GM12872 (cell line): ENCODE measurements around the gene OPCML.

Experiments
- CTCF ChIP-seq: IDR thresholded peaks from 3 replicates; pipeline ENCODE4 v1.5.1; 2011; ENCODE audit warnings: low read depth, mild to moderate bottlenecking, low read length, moderate library complexity; ENCODE audit not compliant: insufficient read depth

OPCML gene

DNA sequence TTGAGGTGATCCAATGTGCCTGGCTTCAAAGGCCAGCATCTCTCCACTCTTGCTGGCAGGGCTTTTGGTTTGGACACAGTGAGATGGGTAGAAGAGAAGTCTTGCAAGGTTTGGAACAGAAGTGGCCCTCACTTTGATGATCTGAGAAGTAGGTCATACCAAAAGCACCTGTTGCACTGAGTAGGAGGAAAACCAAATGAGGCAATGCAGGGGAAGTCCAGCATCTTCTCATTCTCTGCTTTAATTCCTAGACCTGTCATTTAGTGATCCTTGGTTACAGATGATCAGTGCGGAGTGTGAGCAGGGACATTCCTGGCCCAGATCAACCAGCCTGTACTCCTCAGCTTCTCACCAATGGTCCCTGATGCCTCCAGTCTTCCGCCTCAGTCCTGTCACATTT, 990.5 kb downstream of the OPCML start:
- TF ChIP-seq CTCF = no peak

GRCh38 chr11:132540581-132540980, 991.7 kb downstream of the OPCML start:
- TF ChIP-seq CTCF = no peak

DNA sequence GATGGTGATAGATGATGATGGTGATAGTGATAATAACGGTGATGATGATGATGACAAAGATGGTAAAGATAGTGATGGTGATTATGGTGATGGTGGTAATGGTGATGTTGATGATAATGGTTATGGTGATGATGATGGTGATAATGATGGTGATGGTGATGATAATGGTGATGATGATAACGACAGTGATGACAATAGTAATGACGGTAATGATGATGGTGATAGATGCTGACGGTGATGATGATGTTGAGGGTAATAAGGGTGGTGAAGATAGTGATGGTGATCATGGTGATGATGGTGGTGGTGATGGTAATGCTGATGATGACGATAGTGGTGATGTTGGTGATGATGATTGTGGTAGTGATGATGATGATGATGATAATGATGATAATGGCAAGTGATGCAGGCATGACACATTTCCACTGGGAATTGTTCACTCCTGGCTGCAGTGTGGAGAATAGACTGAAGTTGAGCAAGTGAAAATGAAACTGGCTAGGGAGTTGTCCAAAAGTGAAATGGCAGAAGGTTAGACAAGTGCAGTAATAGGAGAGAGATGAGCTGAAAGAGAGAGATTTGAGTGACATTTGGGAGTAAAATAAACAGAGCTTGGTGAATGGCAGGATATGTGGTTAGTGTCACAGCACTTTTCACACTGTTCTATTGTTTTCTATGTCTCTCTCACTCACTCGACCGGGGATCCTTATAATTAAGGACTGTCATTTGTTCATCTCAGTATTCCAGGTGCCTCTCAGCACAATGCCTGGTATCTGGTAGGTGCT, 992.5 kb downstream of the OPCML start:
- no peak for TF ChIP-seq CTCF

DNA sequence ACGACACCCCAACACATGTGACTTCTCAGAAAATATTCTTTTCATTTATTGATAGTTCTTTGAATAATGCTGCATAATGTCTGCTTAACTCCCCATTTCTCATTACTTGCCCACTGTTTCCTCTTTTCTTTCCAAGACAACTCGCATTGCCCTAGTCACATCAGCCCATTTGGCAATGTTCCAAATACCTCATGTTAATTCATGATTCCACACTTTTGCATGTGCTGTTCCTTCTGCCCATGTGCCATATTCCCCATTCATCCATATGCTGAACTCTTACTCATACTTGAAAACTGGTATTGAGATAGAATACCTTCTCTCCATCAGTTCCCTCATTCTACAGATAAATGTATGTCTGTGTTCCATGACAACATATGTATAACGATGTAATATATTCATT, 993.7 kb downstream of the OPCML start:
- TF ChIP-seq CTCF = no peak

DNA sequence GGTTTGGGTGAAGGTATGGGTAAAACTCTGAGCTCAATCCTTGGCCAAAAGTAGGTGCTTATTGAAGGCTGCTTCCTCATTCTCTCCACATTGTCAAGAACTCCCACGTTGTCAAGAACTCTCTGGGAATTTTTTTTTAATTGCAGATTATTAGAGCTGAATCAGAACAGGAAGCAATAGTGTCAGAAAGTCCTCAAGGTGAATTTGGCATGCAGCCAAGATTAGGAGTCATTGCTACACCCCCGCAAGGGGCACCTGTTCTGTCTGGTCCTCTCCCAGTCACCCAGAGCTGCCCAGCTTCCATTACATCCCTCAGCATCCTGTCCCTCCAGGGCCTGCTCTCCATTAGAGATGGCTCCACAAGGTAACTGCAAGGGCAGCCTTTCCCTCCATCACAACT, 996.5 kb downstream of the OPCML start:
- no peak for TF ChIP-seq CTCF

DNA sequence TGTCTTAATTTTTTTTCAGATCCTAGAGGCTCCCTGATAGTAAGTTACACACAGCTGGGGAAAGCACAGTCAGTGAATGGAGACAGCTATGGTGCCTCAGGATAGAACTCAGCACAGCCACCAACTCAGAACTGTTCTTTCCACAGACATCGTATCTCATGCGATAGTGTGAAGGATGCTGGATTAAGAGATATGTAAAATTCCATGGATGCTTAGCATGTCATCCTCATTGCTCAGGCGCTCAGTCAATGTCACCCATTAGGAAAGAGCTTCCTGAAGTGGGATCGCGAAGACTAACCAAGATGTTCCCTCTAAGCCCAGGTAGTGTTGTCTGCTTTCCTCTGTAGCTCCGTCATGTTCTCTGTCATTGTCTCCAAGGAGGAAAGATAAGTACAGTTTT, 1000.4 kb downstream of the OPCML start:
- no peak for TF ChIP-seq CTCF

DNA sequence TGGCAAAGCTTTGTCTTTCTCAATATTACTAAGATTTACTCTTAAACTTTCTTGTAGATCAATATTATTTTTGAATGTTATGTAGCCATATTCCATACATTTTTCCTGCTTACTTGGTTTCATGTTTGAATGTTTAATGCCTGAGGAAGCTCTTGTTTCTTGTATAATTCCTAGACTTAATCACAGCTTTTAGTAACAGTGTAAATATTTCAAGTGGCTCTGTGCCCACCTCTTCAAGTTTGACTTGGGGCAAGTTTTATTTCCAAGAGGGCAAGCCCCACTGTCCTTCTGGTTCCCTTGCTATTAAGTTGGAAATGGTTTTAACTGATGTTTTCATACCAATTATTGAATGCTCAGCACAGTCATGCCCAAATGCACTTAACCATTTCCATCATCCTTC, 1004.1 kb downstream of the OPCML start:
- no peak for TF ChIP-seq CTCF
